IPS-NIHi7 (cell line): Measurements from ENCODE around the gene MAP3K9.
"Not testable (repeated sequence)": the region's sequence is repeated elsewhere in the genome, so short reads cannot be mapped to it uniquely, and the experiment has no call there.

Experiments used
- DNase-seq: peaks from one replicate; pipeline ENCODE4 v3.0.0; 2012; ENCODE audit warnings: mixed read lengths; ENCODE audit errors: extremely low spot score

The MAP3K9 gene

DNA sequence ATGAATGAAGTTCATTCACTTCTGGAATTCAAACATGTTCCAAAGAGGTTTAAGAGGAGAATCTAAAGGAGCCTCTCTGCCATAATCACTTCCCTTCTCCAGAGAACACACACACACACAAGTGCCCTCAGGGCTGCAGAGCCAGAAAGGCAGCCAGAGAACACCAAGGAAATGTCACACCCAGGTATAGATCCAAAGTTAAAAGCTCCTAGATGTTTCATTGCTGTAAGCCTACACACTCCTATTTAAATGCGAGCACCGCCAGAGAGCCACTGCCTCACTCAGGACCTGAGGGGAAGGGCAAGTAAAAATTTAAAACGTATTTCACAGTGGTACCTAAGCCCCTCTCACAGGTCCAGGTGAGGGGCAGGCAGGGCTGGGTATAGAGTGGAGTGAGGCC lies 85.2 kb downstream of the MAP3K9 start:
- no peak for DNase-seq

- no peak for DNase-seq
These were observed 86.0 kb downstream of the MAP3K9 start for GRCh38 chr14:70723276-70723675.

DNA sequence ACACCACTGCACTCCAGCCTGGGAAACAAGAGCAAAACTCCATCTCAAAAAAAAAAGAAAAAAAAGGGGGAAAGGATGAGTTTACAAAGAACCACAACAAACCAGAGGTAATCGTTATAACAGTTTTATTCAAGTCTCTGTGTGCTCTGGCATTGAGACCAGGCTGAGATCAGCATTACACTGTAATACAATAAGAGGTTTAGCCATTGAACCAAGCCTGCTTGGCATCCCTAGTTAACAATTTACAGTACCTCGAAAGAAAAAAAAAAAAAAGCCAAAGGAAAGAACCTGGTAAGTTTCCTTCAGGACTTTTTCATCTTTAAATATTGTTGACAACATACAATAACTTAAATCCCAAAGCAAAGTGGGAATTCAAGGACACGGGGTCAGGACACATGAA lies 86.9 kb downstream of the MAP3K9 start:
- no peak for DNase-seq

DNA sequence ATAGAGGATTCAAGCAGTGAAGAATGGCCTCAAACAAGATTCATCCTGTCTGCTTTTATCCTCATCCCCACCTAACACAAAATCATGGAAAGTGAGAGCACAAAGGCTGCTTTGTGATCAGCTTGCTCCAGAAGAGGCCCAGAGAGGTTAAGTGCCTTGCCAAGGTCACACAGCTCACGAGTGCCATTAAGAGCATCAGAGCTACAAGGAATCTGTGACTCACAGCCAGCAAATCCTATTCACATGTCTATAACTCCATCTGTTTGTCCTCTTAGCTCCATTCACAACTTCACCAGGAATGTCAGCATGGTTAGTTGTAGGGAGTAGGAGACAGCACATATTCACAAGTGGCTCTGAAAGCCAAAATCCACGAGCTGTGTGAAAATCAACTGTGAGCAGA lies 87.8 kb downstream of the MAP3K9 start:
- DNase-seq, result no peak

DNA sequence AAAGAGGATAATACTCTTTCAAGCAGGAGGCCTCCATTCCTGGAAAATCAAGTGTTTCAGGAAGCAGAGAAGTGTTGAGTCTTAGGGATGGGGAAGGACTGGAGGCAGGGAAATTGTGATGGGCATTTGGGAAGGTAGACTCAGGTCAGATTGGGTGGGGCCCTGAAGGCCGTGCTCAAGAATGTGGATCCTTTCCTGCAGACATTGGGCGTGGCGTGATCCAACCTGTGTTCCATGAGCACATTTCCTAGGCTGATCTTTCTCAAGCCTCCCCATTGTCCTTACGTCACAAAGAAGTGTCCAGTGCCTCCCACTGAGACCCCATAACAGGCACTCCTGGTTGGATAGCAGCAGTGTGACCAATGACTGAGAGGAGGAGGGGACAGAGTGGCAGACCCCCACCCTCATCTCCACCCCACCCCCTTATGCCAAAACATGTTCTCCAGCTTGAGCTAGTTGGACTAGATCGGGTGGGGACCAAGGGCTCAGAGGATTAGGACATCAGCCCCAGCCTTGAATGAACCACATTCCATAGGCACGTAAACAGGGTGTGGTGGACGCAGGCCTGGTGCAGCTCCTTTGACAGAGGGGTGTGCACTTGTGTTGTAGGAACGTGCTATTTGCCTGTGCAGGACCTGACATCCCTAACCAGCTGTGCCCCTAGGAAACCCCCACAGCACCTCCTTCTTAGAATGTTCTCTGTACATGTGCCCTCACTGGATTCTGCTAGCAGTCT lies 90.8 kb downstream of the MAP3K9 start:
- DNase-seq, result no peak

- peak; percentile 43 for DNase-seq
These were observed 92.4 kb downstream of the MAP3K9 start for GRCh38 chr14:70716958-70717357.

- DNase-seq, result no peak
These were observed 92.8 kb downstream of the MAP3K9 start for GRCh38 chr14:70716483-70716882.

- DNase-seq, result peak; percentile 45
These were observed 95.2 kb downstream of the MAP3K9 start for GRCh38 chr14:70714055-70714550.

GRCh38 chr14:70713511-70713916 lies 95.8 kb downstream of the MAP3K9 start:
- no peak for DNase-seq

- no peak for DNase-seq
These were observed 96.2 kb downstream of the MAP3K9 start for GRCh38 chr14:70713096-70713495.

- no peak for DNase-seq
These were observed 97.9 kb downstream of the MAP3K9 start for GRCh38 chr14:70711451-70711850.

- DNase-seq, result no peak
These were observed 99.5 kb downstream of the MAP3K9 start for GRCh38 chr14:70709726-70710382.

- no peak for DNase-seq
These were observed 100.4 kb downstream of the MAP3K9 start for GRCh38 chr14:70708717-70709570.

DNA sequence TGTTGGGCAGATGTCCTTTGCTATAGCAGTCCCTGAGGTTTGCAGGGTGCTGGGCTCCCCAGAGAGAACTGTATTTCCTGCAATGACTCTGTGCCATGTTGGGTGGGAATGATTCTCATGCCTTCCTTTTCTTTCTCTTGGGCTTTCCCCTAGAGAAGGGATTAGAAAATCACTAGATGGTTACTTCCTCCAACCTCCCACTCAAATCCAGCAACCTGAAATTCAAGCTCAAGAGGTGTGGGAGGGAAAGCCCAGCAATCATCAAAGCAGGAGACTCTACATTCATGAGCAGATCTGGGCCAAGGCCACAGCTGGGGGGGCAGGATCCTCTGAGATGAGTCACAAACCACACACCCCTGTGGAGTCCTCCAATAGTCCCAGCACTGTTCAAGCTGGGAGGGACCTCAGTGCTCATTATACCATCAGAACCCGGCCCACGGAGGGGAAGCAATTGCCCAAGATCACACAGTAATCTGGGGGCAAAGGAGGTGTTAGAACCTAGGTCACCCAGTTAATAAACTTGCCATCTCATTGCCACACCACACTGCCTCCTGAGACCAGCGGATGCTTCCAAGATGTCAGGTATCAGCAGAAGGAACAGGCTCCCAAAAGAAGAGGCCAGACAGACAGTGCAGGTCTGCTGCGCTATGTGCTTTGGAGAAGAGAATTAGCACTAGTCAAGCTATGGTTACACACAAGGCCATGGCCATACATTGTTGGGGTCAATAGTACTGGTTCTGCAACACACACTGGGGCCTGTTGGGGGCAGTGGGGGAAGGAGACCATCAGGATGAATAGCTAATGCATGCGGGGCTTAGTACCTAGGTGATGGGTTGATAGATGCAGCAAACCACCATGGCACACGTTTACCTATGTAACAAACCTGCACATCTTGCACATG lies 101.9 kb downstream of the MAP3K9 start:
- DNase-seq, result peak; percentile 58

GRCh38 chr14:70706177-70706576 lies 103.1 kb downstream of the MAP3K9 start:
- DNase-seq, result no peak

DNA sequence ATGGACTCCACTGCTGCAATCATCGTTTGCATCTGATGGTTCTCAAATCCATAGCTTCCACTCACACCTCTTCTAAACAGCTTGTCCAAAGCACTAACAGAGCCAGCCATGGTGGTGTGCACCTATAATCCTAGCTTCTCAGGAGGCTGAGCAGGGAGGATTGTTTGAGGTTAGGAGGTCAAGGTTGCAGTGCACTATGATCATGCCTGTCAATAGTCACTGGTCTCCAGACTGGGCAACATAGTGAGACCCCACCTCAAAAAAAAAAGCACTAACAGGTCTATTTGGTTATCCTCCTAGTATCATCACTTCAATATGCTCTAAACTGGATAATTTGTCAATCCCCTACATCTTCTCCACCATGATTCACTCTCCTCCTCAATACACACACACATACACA lies 104.4 kb downstream of the MAP3K9 start:
- DNase-seq, result no peak

DNA sequence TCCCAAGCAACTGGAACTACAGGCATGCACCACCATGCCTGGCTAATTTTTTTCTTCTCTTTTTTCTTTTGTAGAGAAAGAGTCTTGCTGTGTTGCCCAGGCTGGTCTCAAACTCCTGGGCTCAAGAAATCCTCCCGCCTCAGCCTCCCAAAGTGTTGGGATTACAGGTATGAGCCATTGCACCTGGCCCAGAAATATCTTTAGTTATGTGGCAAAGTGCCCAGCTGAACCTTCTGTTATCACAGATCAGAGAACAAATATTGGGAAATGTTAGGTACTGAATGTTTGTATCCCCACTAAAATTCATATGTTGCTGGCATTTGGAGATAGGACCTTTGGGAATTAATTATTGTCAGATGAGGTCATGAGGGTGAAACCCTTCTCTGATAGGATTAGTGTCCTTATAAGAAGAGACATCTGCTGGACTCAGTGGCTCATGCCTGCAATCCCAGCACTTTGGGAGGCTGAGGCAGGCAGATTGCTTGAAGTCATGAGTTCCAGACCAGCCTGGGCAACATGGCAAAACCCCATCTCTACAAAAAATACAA lies 105.6 kb downstream of the MAP3K9 start:
- not testable (repeated sequence) for DNase-seq

- DNase-seq, result no peak
These were observed 107.2 kb downstream of the MAP3K9 start for GRCh38 chr14:70702161-70702560.

GRCh38 chr14:70701610-70702009 lies 107.7 kb downstream of the MAP3K9 start:
- no peak for DNase-seq

- no peak for DNase-seq
These were observed 108.2 kb downstream of the MAP3K9 start for GRCh38 chr14:70700955-70701585.

DNA sequence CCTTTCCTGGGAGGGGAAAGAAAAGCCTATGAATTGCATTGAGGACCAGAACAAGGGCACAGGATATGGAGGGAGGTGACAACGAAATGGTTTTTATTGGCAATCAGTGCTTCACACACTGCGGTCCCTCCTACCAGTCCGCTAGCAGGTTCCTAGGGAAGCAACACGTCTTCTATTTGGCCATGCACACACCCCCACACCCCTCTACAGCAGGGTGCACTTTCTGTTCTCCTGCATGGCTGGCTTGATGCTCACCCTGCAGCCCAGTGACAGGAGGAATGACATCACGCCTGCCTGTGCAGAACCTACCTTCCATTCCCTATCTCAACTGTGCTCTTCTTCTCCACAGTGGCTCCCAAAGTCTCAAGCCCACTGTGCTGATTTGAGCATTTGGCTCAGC lies 109.7 kb downstream of the MAP3K9 start:
- no peak for DNase-seq
